HL-60 (cell line): ENCODE results near the gene DIS3L2.

Experiments
- DNase-seq, 2 experiments: peaks; one replicate each; pipeline ENCODE4 v3.0.0-alpha.2; 2010 to 2020; ENCODE audit warnings: low read depth in 1 of 2, low spot score in 1 of 2
- H3K27ac ChIP-seq: fragments of 250-450 bp; sonication (Bioruptor Pico); replicated peaks from 2 replicates; pipeline ENCODE4 v1.5.1; 2020; ENCODE audit warnings: mild to moderate bottlenecking, moderate library complexity
- H3K27me3 ChIP-seq: fragments of 250-450 bp; sonication (Bioruptor Pico); 2 replicates; pipeline ENCODE4 v1.5.1; 2021; ENCODE audit warnings: mild to moderate bottlenecking, moderate library complexity; ENCODE audit not compliant: insufficient read depth, poor library complexity, severe bottlenecking
- H3K4me3 ChIP-seq: replicated peaks from 2 replicates; pipeline ENCODE4 v1.5.1; 2011; ENCODE audit warnings: mild to moderate bottlenecking, control low read depth, low read length; ENCODE audit not compliant: insufficient read depth
- GABPA ChIP-seq: IDR thresholded peaks from 2 replicates; pipeline ENCODE4 v1.6.1; 2012; ENCODE audit warnings: low read depth
- POLR2AphosphoS5 ChIP-seq: IDR thresholded peaks from 2 replicates; pipeline ENCODE4 v1.6.1; 2012; ENCODE audit warnings: low read depth
- REST ChIP-seq: IDR thresholded peaks from 2 replicates; pipeline ENCODE4 v1.6.1; 2012; ENCODE audit warnings: low read depth; ENCODE audit not compliant: insufficient replicate concordance
- SPI1 ChIP-seq: IDR thresholded peaks from 2 replicates; pipeline ENCODE4 v1.6.1; 2012; ENCODE audit warnings: low read depth, mild to moderate bottlenecking, borderline replicate concordance
- TF ChIP-seq, protein P1 (sequence below): IDR thresholded peaks from one replicate; pipeline ENCODE4 v1.5.1; 2011; ENCODE audit warnings: low read length, control low read depth, inconsistent platforms; ENCODE audit not compliant: insufficient read depth

DIS3L2 gene

DNA sequence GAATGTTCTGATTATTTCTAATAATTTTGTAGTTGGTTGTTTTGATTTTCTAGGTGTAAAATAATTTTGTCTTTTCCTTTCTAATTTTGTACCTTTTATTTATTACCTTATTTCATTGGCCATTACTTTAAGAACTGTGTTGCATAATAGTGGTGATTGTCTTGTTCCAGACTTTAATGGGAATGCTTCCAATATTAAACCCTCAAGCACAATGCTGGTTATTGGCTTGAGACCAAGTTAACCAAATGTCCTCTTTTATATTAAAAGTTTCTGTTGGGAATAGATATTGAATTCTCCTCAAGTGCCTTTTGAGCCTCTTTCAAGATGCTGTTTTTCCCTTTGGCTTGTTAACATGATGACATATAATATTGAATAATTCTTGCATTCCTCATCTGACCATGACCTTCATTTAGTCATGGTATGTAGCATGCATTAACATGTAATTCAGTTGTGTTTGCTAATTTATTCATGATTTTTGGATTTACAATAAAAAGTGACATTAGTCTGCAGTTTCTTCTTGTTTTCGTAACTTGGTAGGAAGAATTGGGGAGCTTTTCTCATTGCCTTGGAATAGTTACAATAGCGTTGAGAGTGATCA, 141.7 kb downstream of the DIS3L2 start:
- H3K4me3 ChIP-seq, result no peak overlapping the region
- H3K27me3 ChIP-seq, result no peaks in the 10 kb centered on the region
- H3K27ac ChIP-seq, result no peak overlapping the region
- TF ChIP-seq SPI1, result no peak
- no peak for TF ChIP-seq REST
- no peak for TF ChIP-seq POLR2AphosphoS5
- TF ChIP-seq, protein P1, sequence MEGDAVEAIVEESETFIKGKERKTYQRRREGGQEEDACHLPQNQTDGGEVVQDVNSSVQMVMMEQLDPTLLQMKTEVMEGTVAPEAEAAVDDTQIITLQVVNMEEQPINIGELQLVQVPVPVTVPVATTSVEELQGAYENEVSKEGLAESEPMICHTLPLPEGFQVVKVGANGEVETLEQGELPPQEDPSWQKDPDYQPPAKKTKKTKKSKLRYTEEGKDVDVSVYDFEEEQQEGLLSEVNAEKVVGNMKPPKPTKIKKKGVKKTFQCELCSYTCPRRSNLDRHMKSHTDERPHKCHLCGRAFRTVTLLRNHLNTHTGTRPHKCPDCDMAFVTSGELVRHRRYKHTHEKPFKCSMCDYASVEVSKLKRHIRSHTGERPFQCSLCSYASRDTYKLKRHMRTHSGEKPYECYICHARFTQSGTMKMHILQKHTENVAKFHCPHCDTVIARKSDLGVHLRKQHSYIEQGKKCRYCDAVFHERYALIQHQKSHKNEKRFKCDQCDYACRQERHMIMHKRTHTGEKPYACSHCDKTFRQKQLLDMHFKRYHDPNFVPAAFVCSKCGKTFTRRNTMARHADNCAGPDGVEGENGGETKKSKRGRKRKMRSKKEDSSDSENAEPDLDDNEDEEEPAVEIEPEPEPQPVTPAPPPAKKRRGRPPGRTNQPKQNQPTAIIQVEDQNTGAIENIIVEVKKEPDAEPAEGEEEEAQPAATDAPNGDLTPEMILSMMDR, result no peak
- no peak for TF ChIP-seq GABPA
- no peak for DNase-seq

DNA sequence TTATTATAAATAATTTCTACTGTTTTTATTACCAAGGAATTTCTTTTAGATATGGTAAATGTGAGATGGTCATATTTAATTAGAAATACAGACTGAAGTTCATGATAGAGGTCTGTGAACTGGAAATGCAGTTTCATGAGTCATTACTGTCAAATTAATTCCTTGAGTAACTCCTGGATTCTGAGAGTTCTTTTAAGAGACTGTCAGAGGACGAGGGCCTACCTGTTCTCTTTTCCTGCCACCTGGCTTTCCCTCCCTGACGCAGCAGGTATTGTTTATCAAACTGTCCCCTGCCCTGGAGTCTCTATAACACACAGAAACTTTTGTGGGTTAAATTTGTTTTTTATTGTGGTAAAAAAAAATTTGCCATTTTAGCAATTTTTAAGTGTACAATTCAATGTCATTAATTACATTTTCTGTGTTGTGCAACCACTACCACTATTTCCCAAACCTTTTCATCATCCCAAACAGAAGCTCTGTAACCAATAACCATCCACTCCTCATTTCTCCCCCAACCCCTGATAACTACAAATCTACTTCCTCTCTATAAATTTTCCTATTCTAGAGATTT, 142.6 kb downstream of the DIS3L2 start:
- H3K27ac ChIP-seq, result no peak overlapping the region
- H3K27me3 ChIP-seq, result no peaks in the 10 kb centered on the region
- DNase-seq, result no peak
- no peak overlapping the region for H3K4me3 ChIP-seq
- TF ChIP-seq GABPA (no peak), POLR2AphosphoS5 (no peak), REST (no peak), SPI1 (no peak)
- TF ChIP-seq, protein P1, result no peak

DNA sequence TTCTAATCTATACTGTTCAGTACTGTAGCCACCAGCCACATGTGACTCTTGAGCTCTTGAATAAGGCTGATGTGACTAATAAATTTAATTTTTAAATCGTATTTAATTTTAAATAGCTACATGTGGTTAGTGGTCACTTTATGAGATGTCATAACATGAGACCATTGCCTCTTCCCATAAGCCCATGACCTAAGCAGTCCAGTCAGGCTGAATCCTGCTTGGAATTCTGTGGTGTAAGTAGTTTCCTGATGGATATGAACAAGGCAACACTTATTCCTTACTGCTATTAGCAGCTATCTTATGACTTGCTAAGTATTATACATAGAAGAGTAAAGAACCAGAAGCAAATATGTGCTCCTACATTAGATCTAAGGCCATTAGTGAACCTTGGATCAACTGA, 150.0 kb downstream of the DIS3L2 start:
- Histone ChIP-seq H3K27me3 (no peaks in the 10 kb centered on the region), H3K4me3 (no peak overlapping the region), H3K27ac (no peak overlapping the region)
- no peak for DNase-seq
- no peak for TF ChIP-seq REST
- no peak for TF ChIP-seq SPI1
- TF ChIP-seq GABPA, result no peak
- no peak for TF ChIP-seq POLR2AphosphoS5
- TF ChIP-seq, protein P1, result no peak
